BE2C (cell line): ENCODE measurements around the gene SLC35G3.

ENCODE experiments used
- DNase-seq: peaks from one replicate; pipeline ENCODE4 v3.0.0-alpha.2; 2020
- H3K27me3 ChIP-seq: fragments of 250-450 bp; sonication (Bioruptor Pico); 2 replicates; pipeline ENCODE4 v1.5.1; 2020; ENCODE audit warnings: mild to moderate bottlenecking
- H3K36me3 ChIP-seq: fragments of 250-450 bp; sonication (Bioruptor Pico); 2 replicates; pipeline ENCODE4 v1.5.1; 2020; ENCODE audit warnings: mild to moderate bottlenecking
- H3K4me1 ChIP-seq: fragments of 250-450 bp; sonication (Bioruptor Pico); 2 replicates; pipeline ENCODE4 v1.5.1; 2020
- H3K4me3 ChIP-seq: 2 replicates; pipeline ENCODE4 v1.5.1; 2011; ENCODE audit warnings: low read depth, low read length
- H3K9me3 ChIP-seq: fragments of 250-450 bp; sonication (Bioruptor Pico); 2 replicates; pipeline ENCODE4 v1.5.1; 2020
- CTCF ChIP-seq: IDR thresholded peaks from 2 replicates; pipeline ENCODE4 v1.5.1; 2012; ENCODE audit warnings: mild to moderate bottlenecking, low read depth, low read length

SLC35G3 gene

GRCh38 chr17:35191001-35191695 lies 3.0 kb downstream of the SLC35G3 start:
- DNase-seq, result no peak
- Histone ChIP-seq H3K9me3 (no peaks in the 10 kb centered on the region), H3K27me3 (peaks cover 16% of the 10 kb centered on the region), H3K4me3 (no peak overlapping the region), H3K36me3 (no peaks in the 10 kb centered on the region), H3K4me1 (no peaks in the 10 kb centered on the region)
- TF ChIP-seq CTCF, result no peak

- H3K4me1 ChIP-seq, result no peaks in the 10 kb centered on the region
- TF ChIP-seq CTCF, result no peak
- no peaks in the 10 kb centered on the region for H3K36me3 ChIP-seq
- no peaks in the 10 kb centered on the region for H3K9me3 ChIP-seq
- DNase-seq, result no peak
- H3K27me3 ChIP-seq, result peaks cover 25% of the 10 kb centered on the region
- H3K4me3 ChIP-seq, result no peak overlapping the region
These were observed 4.9 kb downstream of the SLC35G3 start for GRCh38 chr17:35189291-35189690.

GRCh38 chr17:35188111-35188510 lies 6.1 kb downstream of the SLC35G3 start:
- TF ChIP-seq CTCF, result no peak
- H3K9me3 ChIP-seq, result no peaks in the 10 kb centered on the region
- no peaks in the 10 kb centered on the region for H3K4me1 ChIP-seq
- no peaks in the 10 kb centered on the region for H3K36me3 ChIP-seq
- H3K27me3 ChIP-seq, result peaks cover 25% of the 10 kb centered on the region
- no peak overlapping the region for H3K4me3 ChIP-seq
- no peak for DNase-seq

GRCh38 chr17:35187481-35187880 lies 6.7 kb downstream of the SLC35G3 start:
- TF ChIP-seq CTCF, result no peak
- no peak for DNase-seq
- Histone ChIP-seq H3K36me3 (no peaks in the 10 kb centered on the region), H3K4me1 (no peaks in the 10 kb centered on the region), H3K4me3 (no peak overlapping the region), H3K9me3 (no peaks in the 10 kb centered on the region), H3K27me3 (peaks cover 25% of the 10 kb centered on the region)

- H3K36me3 ChIP-seq, result no peaks in the 10 kb centered on the region
- H3K4me1 ChIP-seq, result no peaks in the 10 kb centered on the region
- no peaks in the 10 kb centered on the region for H3K9me3 ChIP-seq
- no peak overlapping the region for H3K4me3 ChIP-seq
- H3K27me3 ChIP-seq, result peaks cover 22% of the 10 kb centered on the region
- no peak for DNase-seq
- no peak for TF ChIP-seq CTCF
These were observed 8.3 kb downstream of the SLC35G3 start for GRCh38 chr17:35185849-35186248.

GRCh38 chr17:35184274-35184673 lies 9.9 kb downstream of the SLC35G3 start:
- no peaks in the 10 kb centered on the region for H3K36me3 ChIP-seq
- peaks cover 17% of the 10 kb centered on the region for H3K27me3 ChIP-seq
- DNase-seq, result no peak
- H3K4me1 ChIP-seq, result no peaks in the 10 kb centered on the region
- H3K4me3 ChIP-seq, result no peak overlapping the region
- no peak for TF ChIP-seq CTCF
- H3K9me3 ChIP-seq, result no peaks in the 10 kb centered on the region
